ENCODE data around the gene ZFP36L2.

The ZFP36L2 gene

DNA sequence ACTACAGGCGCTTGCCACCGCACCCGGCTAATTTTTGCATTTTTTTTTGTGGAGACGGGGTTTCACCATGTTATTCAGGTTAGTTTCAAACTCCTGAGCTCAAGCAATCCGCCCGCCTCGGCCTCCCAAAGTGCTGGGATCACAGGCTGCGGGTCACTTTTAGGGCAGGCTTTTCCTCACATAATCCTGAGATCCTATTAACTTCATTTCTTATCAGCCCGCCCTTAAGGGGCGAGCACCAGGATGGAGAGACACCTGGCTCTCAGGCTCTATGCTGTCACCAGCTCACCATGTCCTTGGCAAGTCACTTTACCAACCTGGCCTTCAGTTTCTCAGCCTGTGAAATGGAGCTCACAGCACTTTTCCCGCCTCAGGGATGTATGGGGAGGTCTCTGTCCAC, 23.0 kb downstream of the ZFP36L2 start:
- Histone ChIP-seq H3K9me3 (ENCODE audit: control insufficient read depth, insufficient read depth, low read depth, low read length) (no peaks in the 10 kb centered on the region), H3K4me1 (ENCODE audit: control insufficient read depth, insufficient read depth, low read length) (no peaks in the 10 kb centered on the region), H3K27ac (ENCODE audit: extremely low read depth, low read depth, low read length) (no peak overlapping the region), H3K4me3 (ENCODE audit: low read depth, low read length) (no peak overlapping the region), H3K36me3 (ENCODE audit: control insufficient read depth in 2 of 2, insufficient read depth in 1 of 2, low read length in 2 of 2) (no peaks in the 10 kb centered on the region)
- no peak for TF ChIP-seq ZNF610 (tag by site-specific recombination; IDR thresholded peaks at IDR 0.05; ENCODE audit: borderline replicate concordance)
- no peak for TF ChIP-seq RBAK (tag by site-specific recombination; IDR thresholded peaks at IDR 0.05)
- TF ChIP-seq ZBTB11 (tag by site-specific recombination; conservative IDR thresholded peaks at IDR 0.05; ENCODE audit: low read depth) = no peak
- TF ChIP-seq WT1 (tag by site-specific recombination; IDR thresholded peaks at IDR 0.05) = no peak
- no peak for TF ChIP-seq ZFP69B (tag by site-specific recombination; IDR thresholded peaks at IDR 0.05)
- no peak for TF ChIP-seq ZNF391 (tag by site-specific recombination; IDR thresholded peaks at IDR 0.05; ENCODE audit: borderline replicate concordance, low read depth)
- no peak for TF ChIP-seq GLI4 (tag by site-specific recombination; IDR thresholded peaks at IDR 0.05)
- no peak for TF ChIP-seq ZNF37A (tag by site-specific recombination; IDR thresholded peaks at IDR 0.05)
- TF ChIP-seq ZNF26 (tag by site-specific recombination; IDR thresholded peaks at IDR 0.05) = no peak
- no peak for TF ChIP-seq HOXC10 (CRISPR knock-in tag; IDR thresholded peaks at IDR 0.05)
- TF ChIP-seq IKZF3 (tag by site-specific recombination; IDR thresholded peaks at IDR 0.05) = no peak
- TF ChIP-seq ZNF792 (tag by site-specific recombination; IDR thresholded peaks at IDR 0.05) = no peak
- TF ChIP-seq ZNF138 (tag by site-specific recombination; IDR thresholded peaks at IDR 0.05; ENCODE audit: borderline replicate concordance) = no peak
- no peak for TF ChIP-seq PRDM10 (tag by site-specific recombination; IDR thresholded peaks at IDR 0.05)
- no peak for TF ChIP-seq KLF8 (tag by site-specific recombination; IDR thresholded peaks at IDR 0.05)
- POLR2A ChIA-PET = no interaction called here
- CTCF ChIA-PET = interaction anchor here (1.4 kb wide), 1 partner anchor 26 kb away, joined by 3 read pairs; no protein-coding TSS in a partner anchor

DNA sequence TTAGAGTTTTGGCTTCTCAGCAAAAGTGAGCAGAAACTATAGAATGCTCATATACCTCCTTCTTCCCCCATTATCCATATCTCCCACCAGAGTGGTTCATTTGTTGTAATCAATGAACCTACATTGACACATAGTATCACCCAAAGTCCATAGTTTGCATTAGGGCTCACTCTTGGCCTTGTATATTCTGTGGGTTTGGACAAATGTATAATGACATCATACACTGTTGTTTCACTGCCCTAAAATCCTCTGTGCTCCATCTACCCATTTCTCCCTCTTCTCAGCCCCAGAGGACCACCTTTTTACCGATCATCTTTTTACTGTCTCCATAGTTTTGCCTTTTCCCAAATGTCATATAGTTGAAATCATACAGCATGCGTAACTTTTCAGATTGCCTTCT, 24.1 kb downstream of the ZFP36L2 start:
- no peaks in the 10 kb centered on the region for H3K9me3 ChIP-seq (ENCODE audit: control insufficient read depth, insufficient read depth, low read depth, low read length)
- POLR2A ChIA-PET = interaction anchor here (0.7 kb wide), 1 partner anchor 275 kb away, joined by 5 read pairs; no protein-coding TSS in a partner anchor
- no peaks in the 10 kb centered on the region for H3K4me1 ChIP-seq (ENCODE audit: control insufficient read depth, insufficient read depth, low read length)
- CTCF ChIA-PET = interaction anchor here (1.0 kb wide), 1 partner anchor 16 kb away, joined by 3 read pairs; no protein-coding TSS in a partner anchor
- no peak overlapping the region for H3K4me3 ChIP-seq (ENCODE audit: low read depth, low read length)
- TF ChIP-seq ZNF184 (tag by site-specific recombination; IDR thresholded peaks at IDR 0.05) (no peak), ATF2 (tag by site-specific recombination; IDR thresholded peaks at IDR 0.05; ENCODE audit: low read depth) (peak; percentile 43; the same call in 1 of the 2 replicates)
- H3K36me3 ChIP-seq (ENCODE audit: control insufficient read depth in 2 of 2, insufficient read depth in 1 of 2, low read length in 2 of 2) = no peaks in the 10 kb centered on the region
- H3K27ac ChIP-seq (ENCODE audit: extremely low read depth, low read depth, low read length) = no peak overlapping the region
